ENCODE results near the gene CTDSP2.

DNA sequence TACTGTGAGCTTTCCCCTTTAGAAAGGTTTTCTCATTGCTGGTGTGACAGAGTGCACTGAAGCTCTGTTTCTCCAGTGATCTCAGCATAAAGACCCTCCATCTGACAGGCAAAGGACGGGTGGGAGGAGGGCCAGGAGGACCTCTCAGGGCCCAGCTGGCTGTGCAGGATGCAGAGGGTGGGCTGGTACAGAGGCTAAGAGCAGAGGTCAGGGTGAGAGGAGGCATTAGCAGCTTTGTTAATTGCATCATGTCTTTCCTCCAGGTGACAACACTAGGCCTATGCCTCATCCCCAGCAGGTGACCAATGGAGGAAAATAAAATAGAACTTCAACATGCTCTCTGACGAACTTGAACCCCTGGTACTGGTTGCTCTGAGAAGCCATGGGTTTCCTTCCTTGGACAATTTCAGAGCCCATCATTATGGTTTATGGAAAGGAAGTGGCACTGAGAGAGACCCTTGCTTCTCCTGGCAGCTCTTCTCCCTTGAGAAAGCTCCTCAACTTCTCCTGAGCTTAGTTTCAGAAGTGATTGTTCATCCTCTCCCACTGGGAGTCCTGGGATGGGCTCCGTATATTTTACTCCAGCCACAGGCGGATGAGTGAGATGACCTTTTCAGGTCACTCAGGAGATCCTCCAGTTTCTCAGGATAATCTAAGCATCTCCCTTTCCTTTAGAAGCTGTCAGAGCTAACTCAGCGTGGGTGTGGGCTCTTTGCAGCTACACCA, 49.0 kb upstream of the CTDSP2 start:
- TF ChIP-seq, protein P1, sequence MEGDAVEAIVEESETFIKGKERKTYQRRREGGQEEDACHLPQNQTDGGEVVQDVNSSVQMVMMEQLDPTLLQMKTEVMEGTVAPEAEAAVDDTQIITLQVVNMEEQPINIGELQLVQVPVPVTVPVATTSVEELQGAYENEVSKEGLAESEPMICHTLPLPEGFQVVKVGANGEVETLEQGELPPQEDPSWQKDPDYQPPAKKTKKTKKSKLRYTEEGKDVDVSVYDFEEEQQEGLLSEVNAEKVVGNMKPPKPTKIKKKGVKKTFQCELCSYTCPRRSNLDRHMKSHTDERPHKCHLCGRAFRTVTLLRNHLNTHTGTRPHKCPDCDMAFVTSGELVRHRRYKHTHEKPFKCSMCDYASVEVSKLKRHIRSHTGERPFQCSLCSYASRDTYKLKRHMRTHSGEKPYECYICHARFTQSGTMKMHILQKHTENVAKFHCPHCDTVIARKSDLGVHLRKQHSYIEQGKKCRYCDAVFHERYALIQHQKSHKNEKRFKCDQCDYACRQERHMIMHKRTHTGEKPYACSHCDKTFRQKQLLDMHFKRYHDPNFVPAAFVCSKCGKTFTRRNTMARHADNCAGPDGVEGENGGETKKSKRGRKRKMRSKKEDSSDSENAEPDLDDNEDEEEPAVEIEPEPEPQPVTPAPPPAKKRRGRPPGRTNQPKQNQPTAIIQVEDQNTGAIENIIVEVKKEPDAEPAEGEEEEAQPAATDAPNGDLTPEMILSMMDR (IDR thresholded peaks at IDR 0.05): no peak
- TF ChIP-seq POLR2A (IDR thresholded peaks at IDR 0.05): no peak
